Measurements from ENCODE around the gene C6orf15.
"Not testable (repeated sequence)": the region's sequence is repeated elsewhere in the genome, so short reads cannot be mapped to it uniquely, and the experiment has no call there.

Gene C6orf15

DNA sequence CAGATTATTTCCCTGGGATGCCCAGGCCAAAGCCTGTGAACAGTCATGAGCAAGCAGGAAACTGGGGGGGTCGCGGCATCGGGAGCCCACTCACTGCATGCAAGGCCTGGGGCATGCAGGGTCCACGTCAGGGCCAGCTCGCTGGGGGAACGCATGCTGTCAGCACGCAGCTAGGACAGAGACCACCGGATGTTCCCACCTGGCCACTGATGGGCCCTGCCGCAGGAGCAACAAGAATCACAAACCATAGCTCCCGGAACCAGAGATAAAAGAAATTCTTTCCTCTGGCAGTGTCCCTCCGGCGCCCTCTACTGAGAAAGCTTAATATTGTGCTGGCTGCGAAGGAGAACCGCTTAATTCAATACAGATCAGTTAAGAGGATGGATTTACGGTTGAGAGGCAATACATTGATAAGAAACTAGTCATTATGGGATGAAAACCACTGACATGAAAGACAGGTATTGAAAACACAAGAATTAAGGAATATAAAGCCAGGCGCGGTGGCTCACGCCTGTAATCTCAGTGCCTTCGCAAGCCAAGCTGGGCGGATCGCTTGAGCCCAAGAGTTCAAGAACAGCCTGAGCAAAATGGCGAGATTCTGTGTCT, 32.6 kb downstream of the C6orf15 start:
- in situ Hi-C loops (cut with MboI; ENCODE audit: low pct_unique_long_range_greater_than_20kb, low sequenced_read_pairs, unreplicated experiment) = loop anchor here (5.0 to 10.0 kb wide), 2 partner anchors 162 to 255 kb away; no protein-coding TSS in a partner anchor
- TF ChIP-seq, protein P1, sequence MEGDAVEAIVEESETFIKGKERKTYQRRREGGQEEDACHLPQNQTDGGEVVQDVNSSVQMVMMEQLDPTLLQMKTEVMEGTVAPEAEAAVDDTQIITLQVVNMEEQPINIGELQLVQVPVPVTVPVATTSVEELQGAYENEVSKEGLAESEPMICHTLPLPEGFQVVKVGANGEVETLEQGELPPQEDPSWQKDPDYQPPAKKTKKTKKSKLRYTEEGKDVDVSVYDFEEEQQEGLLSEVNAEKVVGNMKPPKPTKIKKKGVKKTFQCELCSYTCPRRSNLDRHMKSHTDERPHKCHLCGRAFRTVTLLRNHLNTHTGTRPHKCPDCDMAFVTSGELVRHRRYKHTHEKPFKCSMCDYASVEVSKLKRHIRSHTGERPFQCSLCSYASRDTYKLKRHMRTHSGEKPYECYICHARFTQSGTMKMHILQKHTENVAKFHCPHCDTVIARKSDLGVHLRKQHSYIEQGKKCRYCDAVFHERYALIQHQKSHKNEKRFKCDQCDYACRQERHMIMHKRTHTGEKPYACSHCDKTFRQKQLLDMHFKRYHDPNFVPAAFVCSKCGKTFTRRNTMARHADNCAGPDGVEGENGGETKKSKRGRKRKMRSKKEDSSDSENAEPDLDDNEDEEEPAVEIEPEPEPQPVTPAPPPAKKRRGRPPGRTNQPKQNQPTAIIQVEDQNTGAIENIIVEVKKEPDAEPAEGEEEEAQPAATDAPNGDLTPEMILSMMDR (IDR thresholded peaks at IDR 0.05; ENCODE audit: extremely low read depth, insufficient read depth, missing control alignments) = peak; percentile 85
- peak; percentile 65 for DNase-seq (ENCODE audit: low spot score)

DNA sequence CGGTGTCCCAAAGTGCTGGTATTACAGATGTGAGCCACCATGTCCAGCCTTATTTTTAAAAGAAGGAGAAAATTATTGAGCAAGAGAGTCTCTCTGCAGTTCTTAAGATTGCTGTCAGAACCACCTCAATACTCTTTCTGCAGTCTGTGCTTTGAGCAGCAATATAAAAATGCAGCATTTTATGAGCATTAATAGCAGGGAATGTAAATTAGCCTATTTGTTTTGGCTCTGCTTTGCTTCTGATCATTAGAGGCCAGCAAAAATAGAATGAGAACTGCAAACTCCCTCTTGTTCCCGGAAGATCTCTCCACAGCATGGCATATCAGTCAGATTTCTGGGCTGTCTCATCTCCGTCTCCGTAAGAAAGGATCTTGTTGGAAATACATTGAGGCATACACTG, 35.8 kb downstream of the C6orf15 start:
- TF ChIP-seq, protein P1 (IDR thresholded peaks at IDR 0.05; ENCODE audit: extremely low read depth, insufficient read depth, missing control alignments) = no peak
- in situ Hi-C loops (cut with MboI; ENCODE audit: low pct_unique_long_range_greater_than_20kb, low sequenced_read_pairs, unreplicated experiment) = loop anchor here (5.0 to 10.0 kb wide), 2 partner anchors 159 to 252 kb away; no protein-coding TSS in a partner anchor
- DNase-seq (ENCODE audit: low spot score) = no peak

- in situ Hi-C loops (cut with MboI; ENCODE audit: low pct_unique_long_range_greater_than_20kb, low sequenced_read_pairs, unreplicated experiment) = loop anchor here (5.0 to 10.0 kb wide), 2 partner anchors 158 to 251 kb away; no protein-coding TSS in a partner anchor
- no peak for DNase-seq (ENCODE audit: low spot score)
- TF ChIP-seq, protein P1 (IDR thresholded peaks at IDR 0.05; ENCODE audit: extremely low read depth, insufficient read depth, missing control alignments) = no peak
Measured at GRCh38 chr6:31075528-31075927, 36.8 kb downstream of the C6orf15 start.

- DNase-seq (ENCODE audit: low spot score) = no peak
- in situ Hi-C loops (cut with MboI; ENCODE audit: low pct_unique_long_range_greater_than_20kb, low sequenced_read_pairs, unreplicated experiment) = loop anchor here (10.0 kb wide), 1 partner anchor 250 kb away; no protein-coding TSS in a partner anchor
- TF ChIP-seq, protein P1 (IDR thresholded peaks at IDR 0.05; ENCODE audit: extremely low read depth, insufficient read depth, missing control alignments) = no peak
Measured at GRCh38 chr6:31074401-31074800, 38.0 kb downstream of the C6orf15 start.

- in situ Hi-C loops (cut with MboI; ENCODE audit: low pct_unique_long_range_greater_than_20kb, low sequenced_read_pairs, unreplicated experiment) = loop anchor here (10.0 kb wide), 1 partner anchor 246 kb away; no protein-coding TSS in a partner anchor
- TF ChIP-seq, protein P1 (IDR thresholded peaks at IDR 0.05; ENCODE audit: extremely low read depth, insufficient read depth, missing control alignments) = peak; percentile 39
- DNase-seq (ENCODE audit: low spot score) = no peak
Measured at GRCh38 chr6:31070711-31071197, 41.6 kb downstream of the C6orf15 start.

DNA sequence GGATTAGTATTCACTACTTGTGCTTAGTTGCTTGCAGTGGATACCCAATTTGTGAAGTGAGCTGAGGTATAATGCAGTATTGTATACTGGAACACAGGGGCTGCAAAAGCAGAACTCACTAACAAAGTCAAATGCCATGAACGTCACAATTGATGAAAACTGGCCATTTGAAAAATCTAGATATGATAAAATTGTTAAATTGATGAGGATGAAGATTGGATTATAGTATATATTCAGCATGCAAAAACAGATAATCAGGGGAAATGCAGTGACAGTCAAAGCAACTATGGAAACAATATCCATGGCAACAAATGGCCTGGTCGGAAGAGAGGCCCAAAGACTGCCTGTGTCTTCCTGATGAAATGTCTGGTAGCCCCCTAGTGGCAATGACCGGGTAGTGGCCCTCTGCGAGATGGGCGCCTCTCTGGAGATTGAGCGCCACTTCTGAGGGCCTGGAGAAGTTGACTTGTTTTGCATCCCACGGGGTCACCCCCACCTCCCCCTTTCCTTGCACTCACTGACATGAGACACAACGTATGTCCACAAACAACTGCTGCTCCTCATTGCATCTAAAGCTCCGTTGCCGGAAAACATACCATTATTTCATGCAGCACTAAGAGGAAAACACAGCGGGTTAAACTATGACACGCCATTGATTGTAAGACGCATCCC, 43.6 kb downstream of the C6orf15 start:
- TF ChIP-seq, protein P1 (IDR thresholded peaks at IDR 0.05; ENCODE audit: extremely low read depth, insufficient read depth, missing control alignments) = peak; percentile 89
- peak; percentile 89 for DNase-seq (ENCODE audit: low spot score)
- in situ Hi-C loops (cut with MboI; ENCODE audit: low pct_unique_long_range_greater_than_20kb, low sequenced_read_pairs, unreplicated experiment) = no loop called here

- in situ Hi-C loops (cut with MboI; ENCODE audit: low pct_unique_long_range_greater_than_20kb, low sequenced_read_pairs, unreplicated experiment); DNase-seq (ENCODE audit: low spot score): not testable (repeated sequence)
Measured at GRCh38 chr6:31067891-31068668, 44.3 kb downstream of the C6orf15 start.

- DNase-seq (ENCODE audit: low spot score); in situ Hi-C loops (cut with MboI; ENCODE audit: low pct_unique_long_range_greater_than_20kb, low sequenced_read_pairs, unreplicated experiment): not testable (repeated sequence)
Measured at GRCh38 chr6:31067028-31067427, 45.3 kb downstream of the C6orf15 start.

Data from GM13977 (cell line).